Neural progenitor cell (in vitro differentiated cells): Measurements from ENCODE around the gene IL6ST. TPM values are rescaled to one million over a fixed set of nuclear protein-coding genes. Genes with fewer than 3 reads are reported as not detected.
"Not testable (repeated sequence)": the region's sequence is repeated elsewhere in the genome, so short reads cannot be mapped to it uniquely, and the experiment has no call there.

Experiments used
- DNase-seq: peaks from one replicate; pipeline ENCODE4 v3.0.0-alpha.2; 2016; ENCODE audit warnings: low spot score
- H2AFZ ChIP-seq: fragments of 200-600 bp; sonication (generic); replicated peaks from 2 replicates; pipeline ENCODE4 v1.6.1; 2016; ENCODE audit warnings: antibody characterized with exemption
- H3F3A ChIP-seq: fragments of 200-600 bp; sonication (generic); 2 replicates; pipeline ENCODE4 v1.6.1; 2016; ENCODE audit warnings: antibody characterized with exemption, low read depth
- H3K27ac ChIP-seq: fragments of 200-600 bp; sonication (generic); 2 replicates; pipeline ENCODE4 v1.5.1; 2016; ENCODE audit warnings: mild to moderate bottlenecking
- H3K27me3 ChIP-seq: fragments of 200-600 bp; sonication (generic); 2 replicates; pipeline ENCODE4 v1.6.1; 2016; ENCODE audit warnings: mild to moderate bottlenecking, moderate library complexity
- H3K36me3 ChIP-seq: fragments of 200-600 bp; sonication (generic); 2 replicates; pipeline ENCODE4 v1.5.1; 2016
- H3K4me1 ChIP-seq: fragments of 200-600 bp; sonication (generic); 2 replicates; pipeline ENCODE4 v1.6.1; 2016; ENCODE audit warnings: mixed run types
- H3K4me2 ChIP-seq: fragments of 200-600 bp; sonication (generic); 2 replicates; pipeline ENCODE4 v1.6.1; 2016
- H3K4me3 ChIP-seq: fragments of 200-600 bp; sonication (generic); 2 replicates; pipeline ENCODE4 v1.5.1; 2016
- H3K79me2 ChIP-seq: fragments of 200-600 bp; sonication (generic); 2 replicates; pipeline ENCODE4 v1.6.1; 2016; ENCODE audit warnings: low read depth
- H3K9ac ChIP-seq: fragments of 200-600 bp; sonication (generic); 2 replicates; pipeline ENCODE4 v1.6.1; 2016
- H3K9me3 ChIP-seq: fragments of 200-600 bp; sonication (generic); 2 replicates; pipeline ENCODE4 v1.5.1; 2016; ENCODE audit warnings: low read depth
- H4K20me1 ChIP-seq: fragments of 200-600 bp; sonication (generic); 2 replicates; pipeline ENCODE4 v1.6.1; 2016; ENCODE audit warnings: low read depth
- H3K27ac Mint-ChIP-seq: 3 replicates; pipeline ENCODE4 v1.8.0; 2021; ENCODE audit warnings: mixed read lengths
- H3K27me3 Mint-ChIP-seq: 2 replicates; pipeline ENCODE4 v1.8.0; 2022; ENCODE audit warnings: low read depth, mild to moderate bottlenecking, inconsistent platforms, moderate library complexity, mixed read lengths; ENCODE audit not compliant: insufficient read depth
- H3K36me3 Mint-ChIP-seq: 3 replicates; pipeline ENCODE4 v1.8.0; 2021; ENCODE audit warnings: mixed read lengths
- H3K4me1 Mint-ChIP-seq: 3 replicates; pipeline ENCODE4 v1.8.0; 2021; ENCODE audit warnings: mixed read lengths
- H3K4me3 Mint-ChIP-seq: 3 replicates; pipeline ENCODE4 v1.8.0; 2021; ENCODE audit warnings: mild to moderate bottlenecking, moderate library complexity, mixed read lengths
- H3K9me3 Mint-ChIP-seq: 3 replicates; pipeline ENCODE4 v1.8.0; 2020; ENCODE audit warnings: mixed read lengths
- EZH2 ChIP-seq: fragments of 200-600 bp; sonication (generic); IDR thresholded peaks from 2 replicates; pipeline ENCODE4 v1.6.1; 2017; ENCODE audit warnings: antibody characterized with exemption, mild to moderate bottlenecking, moderate library complexity
- EZH2phosphoT487 ChIP-seq: fragments of 200-600 bp; sonication (generic); IDR thresholded peaks from 2 replicates; pipeline ENCODE4 v1.6.1; 2017; ENCODE audit warnings: antibody characterized with exemption
- total RNA-seq: library from RNA; depleted of rRNA; stranded (reverse); fragments of >200 nt; gene quantifications from 2 replicates; pipeline ENCODE4 v1.2.3, GENCODE V29; 2015; ENCODE audit warnings: low replicate concordance
- TF ChIP-seq, protein P1 (sequence below): fragments of 200-600 bp; sonication (generic); IDR thresholded peaks from 2 replicates; pipeline ENCODE4 v1.5.1; 2017; ENCODE audit warnings: antibody characterized with exemption, mild to moderate bottlenecking

Gene IL6ST
- total RNA-seq, 1 donor from 2014 or later = 54.6 TPM

DNA sequence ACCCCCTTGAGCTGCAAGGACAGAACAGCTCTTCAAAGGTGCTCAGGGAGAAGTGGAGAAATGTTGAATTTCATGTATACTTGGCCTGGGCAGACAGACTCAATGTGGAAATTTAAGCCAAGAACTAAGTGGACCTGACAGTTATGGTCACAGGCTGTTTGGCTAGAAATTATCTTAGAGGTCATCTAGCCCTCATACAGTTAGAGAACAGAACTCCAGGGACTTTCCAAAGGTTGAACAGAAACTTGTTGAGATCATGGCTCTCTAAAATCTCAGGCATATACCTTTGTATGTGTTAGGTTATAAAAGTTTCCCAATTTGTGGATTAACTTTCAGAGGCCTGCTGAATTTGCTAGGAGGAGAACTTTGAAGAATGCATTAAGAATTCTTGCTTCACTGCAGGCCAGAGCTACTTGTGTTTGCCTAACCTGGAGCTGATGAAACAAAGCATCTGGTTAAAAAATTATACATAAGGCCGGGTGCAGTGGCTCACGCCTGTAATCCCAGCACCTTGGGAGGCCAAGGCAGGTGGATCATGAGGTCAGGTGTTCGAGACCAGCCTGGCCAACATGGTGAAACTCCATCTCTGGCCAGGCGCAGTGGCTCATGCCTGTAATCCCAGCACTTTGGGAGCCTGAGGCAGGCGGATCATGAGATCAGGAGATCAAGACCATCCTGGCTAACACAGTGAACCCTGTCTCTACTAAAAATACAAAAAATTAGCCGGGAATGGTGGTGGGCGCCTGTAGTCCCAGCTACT lies 35.3 kb upstream of the IL6ST start:
- not testable (repeated sequence) for H3K9me3 Mint-ChIP-seq

DNA sequence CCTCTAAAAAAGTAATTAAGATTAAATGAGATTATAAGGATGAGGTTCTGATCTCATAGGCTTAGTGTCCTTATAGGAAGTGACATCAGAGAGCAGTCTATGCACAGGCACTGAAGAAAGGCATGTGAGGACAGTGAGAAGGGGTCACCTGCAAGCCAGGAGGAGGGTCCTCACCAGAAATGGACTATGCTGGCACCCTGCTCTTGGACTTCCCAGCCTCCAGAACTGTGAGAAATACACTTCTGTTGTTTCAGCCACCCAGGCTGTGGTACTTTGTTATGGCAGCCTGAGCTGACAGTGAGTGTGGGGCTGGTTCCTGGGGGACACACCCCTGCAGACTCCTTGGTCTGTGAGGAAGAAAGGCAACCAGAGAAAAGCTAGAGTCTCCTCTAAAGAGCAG lies 34.7 kb upstream of the IL6ST start:
- Mint-ChIP-seq H3K9me3 (no peaks in the 10 kb centered on the region), H3K27me3 (peaks cover 4% of the 10 kb centered on the region), H3K36me3 (no peaks in the 10 kb centered on the region), H3K4me1 (no peaks in the 10 kb centered on the region), H3K27ac (no peak overlapping the region), H3K4me3 (no peak overlapping the region)
- no peaks in the 10 kb centered on the region for H3K4me1 ChIP-seq
- no peaks in the 10 kb centered on the region for H3F3A ChIP-seq
- H3K9me3 ChIP-seq = no peaks in the 10 kb centered on the region
- no peaks in the 10 kb centered on the region for H3K79me2 ChIP-seq
- no peaks in the 10 kb centered on the region for H3K27me3 ChIP-seq
- H2AFZ ChIP-seq = no peak overlapping the region
- TF ChIP-seq, protein P1, sequence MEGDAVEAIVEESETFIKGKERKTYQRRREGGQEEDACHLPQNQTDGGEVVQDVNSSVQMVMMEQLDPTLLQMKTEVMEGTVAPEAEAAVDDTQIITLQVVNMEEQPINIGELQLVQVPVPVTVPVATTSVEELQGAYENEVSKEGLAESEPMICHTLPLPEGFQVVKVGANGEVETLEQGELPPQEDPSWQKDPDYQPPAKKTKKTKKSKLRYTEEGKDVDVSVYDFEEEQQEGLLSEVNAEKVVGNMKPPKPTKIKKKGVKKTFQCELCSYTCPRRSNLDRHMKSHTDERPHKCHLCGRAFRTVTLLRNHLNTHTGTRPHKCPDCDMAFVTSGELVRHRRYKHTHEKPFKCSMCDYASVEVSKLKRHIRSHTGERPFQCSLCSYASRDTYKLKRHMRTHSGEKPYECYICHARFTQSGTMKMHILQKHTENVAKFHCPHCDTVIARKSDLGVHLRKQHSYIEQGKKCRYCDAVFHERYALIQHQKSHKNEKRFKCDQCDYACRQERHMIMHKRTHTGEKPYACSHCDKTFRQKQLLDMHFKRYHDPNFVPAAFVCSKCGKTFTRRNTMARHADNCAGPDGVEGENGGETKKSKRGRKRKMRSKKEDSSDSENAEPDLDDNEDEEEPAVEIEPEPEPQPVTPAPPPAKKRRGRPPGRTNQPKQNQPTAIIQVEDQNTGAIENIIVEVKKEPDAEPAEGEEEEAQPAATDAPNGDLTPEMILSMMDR = no peak
- no peak for TF ChIP-seq EZH2
- TF ChIP-seq EZH2phosphoT487 = no peak
- DNase-seq = no peak
- no peaks in the 10 kb centered on the region for H3K36me3 ChIP-seq
- H3K4me2 ChIP-seq = no peak overlapping the region
- H3K9ac ChIP-seq = no peak overlapping the region
- H3K27ac ChIP-seq = no peak overlapping the region
- H4K20me1 ChIP-seq = no peaks in the 10 kb centered on the region
- no peak overlapping the region for H3K4me3 ChIP-seq

More for the DNA sequence above, 35.3 kb upstream of the IL6ST start:
- not testable (repeated sequence) for H3K9me3 ChIP-seq, H3K4me3 ChIP-seq, H4K20me1 ChIP-seq, H3K27ac Mint-ChIP-seq, H3K4me3 Mint-ChIP-seq, H3K27ac ChIP-seq, H3K27me3 ChIP-seq, H3K36me3 Mint-ChIP-seq, H3K36me3 ChIP-seq, H3K9ac ChIP-seq, DNase-seq, H3K4me1 ChIP-seq, H3K4me1 Mint-ChIP-seq, H3F3A ChIP-seq, H3K27me3 Mint-ChIP-seq, H2AFZ ChIP-seq, H3K4me2 ChIP-seq, H3K79me2 ChIP-seq

DNA sequence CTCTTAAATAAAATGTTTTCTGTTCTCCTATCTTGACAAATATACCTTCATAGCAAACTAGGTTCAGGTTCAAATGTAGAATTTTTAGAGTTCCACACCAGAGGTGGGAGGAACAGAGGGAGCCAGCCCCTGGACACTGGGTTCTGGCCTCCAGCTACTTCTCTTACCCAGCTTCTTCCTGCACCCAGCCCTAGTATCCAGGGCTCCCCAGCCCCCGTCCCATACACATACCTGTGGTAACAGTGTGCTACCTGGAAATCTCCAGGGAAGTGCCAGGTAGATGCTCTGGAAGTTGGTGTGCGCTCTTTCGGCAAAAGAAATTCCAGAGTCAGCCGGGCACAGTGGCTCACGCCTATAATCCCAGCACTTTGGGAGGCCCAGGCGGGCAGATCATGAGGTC lies 33.9 kb upstream of the IL6ST start:
- Histone ChIP-seq H3F3A (no peaks in the 10 kb centered on the region), H3K27me3 (no peaks in the 10 kb centered on the region), H3K4me2 (no peak overlapping the region), H3K27ac (no peak overlapping the region), H3K9ac (no peak overlapping the region), H3K36me3 (no peaks in the 10 kb centered on the region), H3K4me1 (no peaks in the 10 kb centered on the region), H2AFZ (no peak overlapping the region), H3K9me3 (no peaks in the 10 kb centered on the region), H4K20me1 (no peaks in the 10 kb centered on the region), H3K4me3 (no peak overlapping the region), H3K79me2 (no peaks in the 10 kb centered on the region)
- H3K27ac Mint-ChIP-seq = no peak overlapping the region
- no peaks in the 10 kb centered on the region for H3K36me3 Mint-ChIP-seq
- TF ChIP-seq EZH2phosphoT487 = no peak
- TF ChIP-seq, protein P1 = no peak
- no peak for TF ChIP-seq EZH2
- no peak overlapping the region for H3K4me3 Mint-ChIP-seq
- H3K27me3 Mint-ChIP-seq = no peaks in the 10 kb centered on the region
- no peaks in the 10 kb centered on the region for H3K9me3 Mint-ChIP-seq
- DNase-seq = no peak
- no peaks in the 10 kb centered on the region for H3K4me1 Mint-ChIP-seq

DNA sequence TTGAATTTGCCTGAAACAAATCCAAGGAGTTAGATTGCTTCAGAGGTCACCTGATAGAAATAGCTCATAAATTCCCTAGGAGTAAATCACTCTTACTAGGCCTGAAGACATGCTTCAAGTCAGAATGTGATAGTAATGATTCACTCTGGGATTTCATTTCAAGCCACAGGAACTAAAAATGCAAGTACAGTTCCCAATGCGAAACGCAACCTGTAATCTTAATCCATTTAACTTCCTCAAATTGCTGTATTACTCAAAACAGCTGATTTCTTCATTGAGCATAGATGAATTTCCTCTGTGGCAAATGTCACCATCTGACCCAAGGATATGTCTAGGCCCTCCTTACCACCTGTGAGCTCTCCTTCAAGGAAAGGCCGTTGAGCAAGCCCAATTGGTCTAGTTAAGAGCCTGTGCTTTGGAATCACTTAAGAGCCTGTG lies 32.1 kb upstream of the IL6ST start:
- Histone ChIP-seq H3K79me2 (no peaks in the 10 kb centered on the region), H3K4me1 (no peaks in the 10 kb centered on the region), H3F3A (no peaks in the 10 kb centered on the region), H3K9ac (no peak overlapping the region), H3K27ac (no peak overlapping the region), H3K9me3 (no peaks in the 10 kb centered on the region), H3K36me3 (no peaks in the 10 kb centered on the region), H3K4me2 (no peak overlapping the region), H3K4me3 (no peak overlapping the region), H4K20me1 (no peaks in the 10 kb centered on the region), H3K27me3 (no peaks in the 10 kb centered on the region), H2AFZ (no peak overlapping the region)
- no peak for DNase-seq
- Mint-ChIP-seq H3K36me3 (no peaks in the 10 kb centered on the region), H3K27me3 (no peaks in the 10 kb centered on the region), H3K9me3 (no peaks in the 10 kb centered on the region), H3K27ac (no peak overlapping the region), H3K4me1 (no peaks in the 10 kb centered on the region), H3K4me3 (no peak overlapping the region)
- TF ChIP-seq, protein P1 = no peak
- no peak for TF ChIP-seq EZH2phosphoT487
